Measurements from ENCODE around the gene TTC1. TPM values are rescaled to one million over a fixed set of nuclear protein-coding genes. Genes with fewer than 3 reads are reported as not detected.
"Not testable (repeated sequence)": the region's sequence is repeated elsewhere in the genome, so short reads cannot be mapped to it uniquely, and the experiment has no call there.

TTC1 gene
- total RNA-seq, 2 experiments from 2014 or later, result 46.9 to 57.2 TPM

DNA sequence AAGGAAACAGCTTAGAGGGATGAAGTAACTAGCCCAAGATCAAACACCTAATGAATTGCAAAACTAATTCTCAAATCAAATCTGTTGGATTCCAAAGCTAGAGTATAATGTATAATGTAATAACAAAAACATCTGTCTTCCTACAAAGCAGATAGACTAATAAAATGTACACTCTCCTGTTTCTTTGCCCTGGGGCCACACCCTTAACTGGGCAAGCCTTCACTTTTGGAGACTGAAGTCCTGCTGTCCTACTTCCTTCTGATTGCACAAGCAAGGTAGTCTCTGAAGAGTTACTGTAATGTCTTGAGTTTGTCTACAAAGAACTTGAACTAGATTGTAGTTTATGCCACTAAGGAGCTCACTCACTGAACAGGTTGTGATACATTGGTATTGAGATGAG lies 2.5 kb downstream of the TTC1 start:
- peaks cover 27% of the 10 kb centered on the region for H3K4me1 Mint-ChIP-seq
- no peak overlapping the region for H3K4me3 Mint-ChIP-seq
- H3K27me3 Mint-ChIP-seq, result no peaks in the 10 kb centered on the region
- ChIA-PET CTCF (interaction anchor here (0.6 to 1.3 kb wide), 2 partner anchors 10 to 53 kb away, joined by 3 to 4 read pairs; no protein-coding TSS in a partner anchor), POLR2A (no interaction called here)
- peaks cover 21% of the 10 kb centered on the region for H3K36me3 Mint-ChIP-seq (ENCODE audit: low read depth)
- no peak overlapping the region for H3K27ac Mint-ChIP-seq
- no peak for DNase-seq
- no peaks in the 10 kb centered on the region for H3K9me3 Mint-ChIP-seq

DNA sequence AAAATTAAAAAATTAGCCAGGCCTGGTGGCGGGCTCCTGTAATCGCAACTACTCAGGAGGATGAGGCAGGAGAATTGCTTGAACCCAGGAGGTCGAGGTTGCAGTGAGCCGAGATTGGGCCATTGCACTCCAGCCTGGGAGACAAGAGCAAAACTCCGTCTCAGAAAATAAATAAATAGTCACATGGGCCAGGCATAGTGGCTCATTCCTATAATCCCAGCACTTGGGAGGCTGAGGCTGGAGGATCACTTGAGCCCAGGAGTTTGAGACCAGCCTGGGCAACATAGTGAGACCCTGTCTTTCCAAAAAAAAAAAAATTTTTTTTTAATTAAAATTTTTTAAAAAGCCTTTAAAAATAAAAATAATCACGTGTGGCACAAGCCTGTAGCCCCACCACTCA lies 5.3 kb downstream of the TTC1 start:
- peaks cover 22% of the 10 kb centered on the region for H3K4me1 Mint-ChIP-seq
- H3K9me3 Mint-ChIP-seq, CTCF ChIA-PET: not testable (repeated sequence)

DNA sequence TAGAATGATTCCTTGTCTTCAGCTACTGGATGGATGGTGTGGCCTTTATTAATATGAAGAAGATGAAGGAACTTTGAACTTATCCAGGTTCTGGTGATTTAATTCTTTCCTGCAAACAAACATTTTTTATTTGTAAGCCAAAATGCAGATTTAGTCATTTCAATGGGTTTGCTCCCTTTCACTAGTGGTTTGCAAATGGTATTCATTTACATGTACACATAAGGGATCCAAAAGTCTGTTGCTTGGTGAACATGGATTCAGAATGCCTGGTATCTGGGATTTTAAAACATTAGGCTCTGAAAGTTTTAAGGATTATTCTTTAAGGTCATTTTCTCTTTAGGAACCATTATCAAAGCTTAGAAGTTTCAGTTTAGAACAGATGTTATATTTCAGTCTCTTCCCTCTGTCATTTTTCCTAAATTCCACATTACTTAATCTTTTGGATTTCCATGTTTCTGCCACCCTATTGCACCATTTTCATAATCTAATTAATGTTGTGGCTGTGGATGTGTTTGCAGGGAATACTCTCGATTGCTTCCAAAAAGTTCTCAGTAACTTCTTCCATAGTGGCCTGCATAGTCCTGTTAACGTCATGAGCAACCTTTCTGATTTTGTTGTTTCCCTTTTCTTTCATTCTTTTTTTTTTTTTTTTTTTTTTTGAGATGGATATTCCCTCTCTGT lies 10.1 kb downstream of the TTC1 start:
- CTCF ChIA-PET, result no interaction called here
- POLR2A ChIA-PET, result no interaction called here
- DNase-seq, result no peak

More for the DNA sequence above, 5.3 kb downstream of the TTC1 start:
- POLR2A ChIA-PET, H3K4me3 Mint-ChIP-seq, H3K27me3 Mint-ChIP-seq, H3K27ac Mint-ChIP-seq, DNase-seq: not testable (repeated sequence)
- H3K36me3 Mint-ChIP-seq (ENCODE audit: low read depth), result peaks cover 23% of the 10 kb centered on the region

DNA sequence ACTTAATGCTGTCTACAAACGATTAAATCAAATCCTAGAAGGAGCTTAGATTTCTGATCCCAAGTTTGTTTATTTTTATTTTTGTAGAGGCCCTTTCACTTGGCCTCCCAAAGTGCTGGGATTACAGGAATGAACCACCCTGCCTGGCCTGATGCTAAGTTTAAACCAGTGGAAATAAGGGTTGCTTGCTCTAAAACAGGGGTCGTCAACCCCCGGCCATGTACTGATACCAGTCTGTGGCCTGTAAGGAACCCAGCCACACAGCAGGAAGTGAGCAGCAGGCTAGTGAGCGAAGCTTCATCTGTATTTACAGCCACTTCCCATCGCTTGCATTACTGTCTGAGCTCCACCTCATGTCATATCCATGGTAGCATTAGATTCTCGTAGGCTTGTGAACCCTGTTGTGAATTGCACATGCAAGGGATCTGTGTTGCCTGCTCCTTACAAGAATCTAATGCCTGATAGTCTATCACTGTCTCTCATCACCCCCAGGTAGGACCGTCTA lies 11.4 kb downstream of the TTC1 start:
- no peak overlapping the region for H3K4me3 Mint-ChIP-seq
- H3K27ac Mint-ChIP-seq, result no peak overlapping the region
- POLR2A ChIA-PET, result no interaction called here

More for the DNA sequence above, 10.1 kb downstream of the TTC1 start:
- Mint-ChIP-seq H3K36me3 (ENCODE audit: low read depth) (peaks cover 11% of the 10 kb centered on the region), H3K4me1 (peaks cover 18% of the 10 kb centered on the region), H3K9me3 (no peaks in the 10 kb centered on the region), H3K4me3 (no peak overlapping the region), H3K27me3 (no peaks in the 10 kb centered on the region), H3K27ac (no peak overlapping the region)

DNA sequence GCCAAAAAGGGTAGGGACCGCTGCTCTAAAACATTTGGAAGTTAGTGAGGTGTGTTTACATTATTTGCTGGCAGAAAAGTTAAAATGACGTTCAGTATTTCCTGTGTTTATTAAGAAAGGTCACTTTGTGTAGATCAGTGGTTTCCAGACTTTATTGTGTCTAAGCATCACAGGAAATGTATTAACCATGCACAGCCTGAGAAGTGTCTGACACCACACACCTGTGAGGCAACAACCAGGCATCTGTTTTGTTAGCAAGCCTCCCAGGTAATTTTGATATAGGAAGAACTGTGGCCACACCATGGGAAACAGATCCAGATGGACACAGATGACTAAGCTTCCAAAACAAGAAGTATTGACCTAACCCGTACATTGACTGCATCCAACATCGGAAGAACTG lies 12.0 kb downstream of the TTC1 start:
- DNase-seq, result no peak
- Mint-ChIP-seq H3K9me3 (no peaks in the 10 kb centered on the region), H3K27me3 (no peaks in the 10 kb centered on the region), H3K4me3 (no peak overlapping the region), H3K4me1 (peaks cover 18% of the 10 kb centered on the region), H3K36me3 (ENCODE audit: low read depth) (peaks cover 18% of the 10 kb centered on the region), H3K27ac (no peak overlapping the region)
- ChIA-PET CTCF (interaction anchor here (0.6 to 1.7 kb wide), 9 partner anchors 12 to 243 kb away, joined by 3 to 6 read pairs (median 4); partner anchors contain the start of gene TTC1), POLR2A (no interaction called here)

More for the DNA sequence above, 11.4 kb downstream of the TTC1 start:
- peaks cover 18% of the 10 kb centered on the region for H3K4me1 Mint-ChIP-seq
- CTCF ChIA-PET, result interaction anchor here (0.6 to 1.4 kb wide), 3 partner anchors 10 to 21 kb away, joined by 3 to 4 read pairs (median 4); partner anchors contain the start of gene TTC1
- H3K27me3 Mint-ChIP-seq, result no peaks in the 10 kb centered on the region
- H3K36me3 Mint-ChIP-seq (ENCODE audit: low read depth), result peaks cover 13% of the 10 kb centered on the region
- no peaks in the 10 kb centered on the region for H3K9me3 Mint-ChIP-seq
- no peak for DNase-seq

DNA sequence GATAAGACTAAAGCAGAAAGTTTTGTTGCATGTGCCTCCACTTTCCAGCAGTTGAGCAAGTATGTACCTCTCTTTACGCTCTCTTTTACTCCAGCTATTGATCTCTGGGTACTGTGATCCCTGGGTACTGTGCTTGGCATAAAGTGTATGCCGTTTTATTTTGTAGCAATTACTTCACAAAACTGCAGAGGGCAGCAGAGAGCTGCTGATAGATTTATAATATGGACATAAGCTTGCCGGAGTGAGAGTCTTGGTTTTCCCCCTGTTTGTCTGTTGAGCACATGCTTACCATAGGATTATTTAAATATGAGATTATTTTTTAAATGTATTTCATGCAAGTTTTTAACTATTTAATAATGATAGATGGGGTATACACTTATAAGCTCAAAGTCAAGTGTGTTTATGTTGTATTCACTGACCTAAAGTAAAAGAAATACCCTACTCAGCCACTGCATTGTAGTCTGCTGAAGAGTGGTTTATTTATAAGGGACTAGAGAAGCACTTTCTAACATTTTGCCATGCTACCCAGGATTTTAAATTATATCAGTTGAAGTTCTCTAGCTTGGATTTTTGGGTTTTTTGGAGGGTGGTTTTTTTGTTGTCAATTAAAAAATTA lies 13.0 kb downstream of the TTC1 start:
- no peak overlapping the region for H3K27ac Mint-ChIP-seq
- POLR2A ChIA-PET, result no interaction called here
- H3K4me3 Mint-ChIP-seq, result no peak overlapping the region
- no peaks in the 10 kb centered on the region for H3K27me3 Mint-ChIP-seq
- no peaks in the 10 kb centered on the region for H3K9me3 Mint-ChIP-seq
- peaks cover 18% of the 10 kb centered on the region for H3K4me1 Mint-ChIP-seq
- CTCF ChIA-PET, result interaction anchor here (0.7 to 1.7 kb wide), 21 partner anchors 10 to 848 kb away, joined by 3 to 8 read pairs (median 4); partner anchors contain the start of genes FAM200C and TTC1
- H3K36me3 Mint-ChIP-seq (ENCODE audit: low read depth), result peaks cover 18% of the 10 kb centered on the region
- DNase-seq, result peak; percentile 76

DNA sequence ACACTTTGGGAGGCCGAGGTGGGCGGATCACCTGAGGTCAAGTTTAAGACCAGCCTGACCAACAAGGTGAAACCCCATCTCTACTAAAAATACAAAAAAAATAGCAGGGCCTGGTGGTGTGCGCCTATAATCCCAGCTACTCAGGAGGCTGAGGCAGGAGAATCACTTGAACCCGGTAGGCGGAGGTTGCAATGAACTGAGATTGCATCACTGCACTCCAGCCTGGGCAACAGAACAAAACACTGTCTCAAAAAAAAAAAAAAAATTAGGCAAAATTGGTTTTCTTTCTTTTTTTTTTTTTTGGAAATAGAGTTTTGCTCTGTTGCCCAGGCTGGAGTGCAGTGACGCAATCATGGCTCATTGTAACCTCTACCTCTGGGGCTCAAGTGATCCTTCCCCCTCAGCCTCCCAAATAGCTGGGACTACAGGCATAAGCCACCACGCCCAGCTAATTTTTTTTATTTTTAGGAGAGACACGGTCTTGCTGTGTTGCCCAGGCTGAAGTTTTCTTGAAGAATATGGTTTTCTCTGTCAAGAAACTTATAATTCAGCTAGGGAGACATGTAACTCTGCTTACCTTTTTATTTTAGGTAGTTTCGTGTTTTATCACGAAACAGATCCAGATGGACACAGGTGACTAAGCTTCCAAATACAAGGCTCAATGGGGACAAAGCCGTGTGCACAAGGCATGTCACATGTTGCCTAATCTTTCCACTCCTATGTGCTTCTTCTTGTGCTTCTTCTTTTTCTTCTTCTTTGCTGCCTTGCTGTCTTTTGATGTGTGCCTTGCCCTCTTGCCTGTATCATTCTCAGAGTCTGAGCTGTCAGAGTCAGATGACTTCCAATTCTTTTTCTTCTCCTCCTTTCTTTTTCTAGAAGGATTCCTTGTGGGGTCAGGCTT lies 14.3 kb downstream of the TTC1 start:
- Mint-ChIP-seq H3K36me3 (ENCODE audit: low read depth) (peaks cover 25% of the 10 kb centered on the region), H3K4me1 (peaks cover 19% of the 10 kb centered on the region), H3K27ac (no peak overlapping the region), H3K27me3 (no peaks in the 10 kb centered on the region), H3K4me3 (no peak overlapping the region), H3K9me3 (no peaks in the 10 kb centered on the region)
- CTCF ChIA-PET, result interaction anchor here (0.6 kb wide), 2 partner anchors 92 to 571 kb away, joined by 4 read pairs; no protein-coding TSS in a partner anchor
- no peak for DNase-seq
- POLR2A ChIA-PET, result no interaction called here

DNA sequence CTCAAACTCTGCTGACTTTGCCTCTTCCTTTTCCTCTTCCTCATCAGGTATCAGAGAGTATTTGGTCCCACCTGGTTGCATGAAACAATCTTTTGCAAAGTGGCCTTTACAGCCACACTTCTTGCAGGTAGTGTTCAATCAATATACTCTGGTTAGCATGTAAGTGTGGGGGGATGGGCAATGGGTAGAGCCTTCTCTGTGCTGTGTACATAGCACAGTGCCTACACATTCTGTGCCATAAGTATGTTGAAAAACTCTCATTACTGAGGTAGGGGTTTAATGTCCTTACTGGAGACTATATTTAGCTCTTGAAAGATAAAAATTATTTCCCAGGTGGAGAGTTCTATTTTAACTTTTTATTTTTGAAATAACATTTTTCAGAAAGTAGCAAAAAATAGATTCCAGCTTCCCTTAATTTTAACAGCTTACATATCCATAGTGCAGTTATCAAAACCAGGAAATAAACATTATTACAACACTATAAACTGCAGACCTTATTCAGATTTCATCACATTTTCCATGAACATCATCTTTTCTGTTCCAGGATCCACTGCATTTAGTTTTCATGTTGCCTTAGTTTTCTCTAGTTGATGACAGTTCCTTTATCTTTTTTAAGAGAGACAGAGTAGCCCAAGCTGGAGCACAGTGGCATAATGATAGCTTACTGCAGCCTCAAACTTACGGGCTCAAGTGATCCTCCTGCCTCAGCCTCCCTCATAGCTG lies 15.1 kb downstream of the TTC1 start:
- Mint-ChIP-seq H3K4me3 (no peak overlapping the region), H3K9me3 (no peaks in the 10 kb centered on the region), H3K27ac (no peak overlapping the region), H3K36me3 (ENCODE audit: low read depth) (peaks cover 25% of the 10 kb centered on the region), H3K27me3 (no peaks in the 10 kb centered on the region), H3K4me1 (peaks cover 19% of the 10 kb centered on the region)
- DNase-seq, result no peak
- CTCF ChIA-PET, result interaction anchor here (0.6 to 1.5 kb wide), 4 partner anchors 17 to 92 kb away, joined by 3 to 8 read pairs (median 5); no protein-coding TSS in a partner anchor
- POLR2A ChIA-PET, result no interaction called here

DNA sequence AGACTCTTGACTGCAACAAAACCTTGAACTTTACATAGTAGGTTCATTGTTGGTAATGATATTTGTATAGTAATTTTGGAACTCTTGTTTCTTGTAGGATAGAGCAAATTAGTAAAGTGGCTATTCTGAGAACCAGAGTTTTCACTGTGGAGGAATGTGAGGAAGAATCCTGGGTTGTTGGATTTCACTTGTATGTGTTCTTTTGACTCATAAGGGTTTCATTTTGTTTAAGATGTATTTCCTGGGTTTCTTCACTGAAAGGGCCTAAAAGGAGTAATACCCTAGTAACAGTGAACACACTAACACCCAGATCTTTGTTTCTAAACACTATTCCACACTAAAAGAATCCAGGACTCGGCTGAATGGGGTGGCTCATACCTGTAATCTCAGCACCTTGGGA lies 20.1 kb downstream of the TTC1 start:
- peaks cover 6% of the 10 kb centered on the region for H3K4me1 Mint-ChIP-seq
- CTCF ChIA-PET, result no interaction called here
- peaks cover 42% of the 10 kb centered on the region for H3K36me3 Mint-ChIP-seq (ENCODE audit: low read depth)
- no peaks in the 10 kb centered on the region for H3K27me3 Mint-ChIP-seq
- H3K9me3 Mint-ChIP-seq, result no peaks in the 10 kb centered on the region
- POLR2A ChIA-PET, result no interaction called here
- H3K27ac Mint-ChIP-seq, result no peak overlapping the region
- H3K4me3 Mint-ChIP-seq, result no peak overlapping the region
- no peak for DNase-seq

DNA sequence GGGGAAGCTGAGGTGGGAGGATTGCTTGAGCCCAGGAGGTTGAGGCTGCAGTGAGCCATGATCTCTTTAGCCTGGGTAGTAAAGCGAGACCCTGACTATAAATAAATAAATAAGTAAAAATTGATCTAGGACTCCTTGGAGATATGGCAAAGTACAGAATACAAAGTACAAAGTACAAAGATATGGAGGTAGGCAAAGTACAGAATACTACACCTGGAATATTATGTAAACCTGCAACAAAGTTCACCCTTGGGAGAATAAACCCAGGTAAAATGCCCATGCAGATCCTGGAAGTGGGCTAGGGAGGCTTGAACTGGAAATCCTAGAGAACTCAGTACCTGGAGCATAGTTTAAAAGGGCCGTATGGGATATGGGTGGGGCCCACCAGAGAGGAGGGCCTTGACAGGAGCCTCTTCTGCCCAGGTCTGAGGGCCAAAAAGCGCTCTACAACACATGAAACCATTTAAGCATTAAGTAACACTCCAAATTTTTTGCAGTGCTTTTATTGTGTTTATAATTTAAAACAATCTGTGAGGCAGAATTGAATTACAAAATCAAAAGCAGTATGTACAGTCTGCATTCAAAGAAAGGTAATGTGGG lies 20.7 kb downstream of the TTC1 start:
- no peak overlapping the region for H3K27ac Mint-ChIP-seq
- no peaks in the 10 kb centered on the region for H3K27me3 Mint-ChIP-seq
- DNase-seq, result no peak
- H3K36me3 Mint-ChIP-seq (ENCODE audit: low read depth), result peaks cover 43% of the 10 kb centered on the region
- no peaks in the 10 kb centered on the region for H3K9me3 Mint-ChIP-seq
- POLR2A ChIA-PET, result no interaction called here
- H3K4me3 Mint-ChIP-seq, result no peak overlapping the region
- CTCF ChIA-PET, result interaction anchor here (1.0 kb wide), 1 partner anchor 21 kb away, joined by 3 read pairs; the partner anchor contains the start of gene TTC1
- H3K4me1 Mint-ChIP-seq, result peaks cover 9% of the 10 kb centered on the region

DNA sequence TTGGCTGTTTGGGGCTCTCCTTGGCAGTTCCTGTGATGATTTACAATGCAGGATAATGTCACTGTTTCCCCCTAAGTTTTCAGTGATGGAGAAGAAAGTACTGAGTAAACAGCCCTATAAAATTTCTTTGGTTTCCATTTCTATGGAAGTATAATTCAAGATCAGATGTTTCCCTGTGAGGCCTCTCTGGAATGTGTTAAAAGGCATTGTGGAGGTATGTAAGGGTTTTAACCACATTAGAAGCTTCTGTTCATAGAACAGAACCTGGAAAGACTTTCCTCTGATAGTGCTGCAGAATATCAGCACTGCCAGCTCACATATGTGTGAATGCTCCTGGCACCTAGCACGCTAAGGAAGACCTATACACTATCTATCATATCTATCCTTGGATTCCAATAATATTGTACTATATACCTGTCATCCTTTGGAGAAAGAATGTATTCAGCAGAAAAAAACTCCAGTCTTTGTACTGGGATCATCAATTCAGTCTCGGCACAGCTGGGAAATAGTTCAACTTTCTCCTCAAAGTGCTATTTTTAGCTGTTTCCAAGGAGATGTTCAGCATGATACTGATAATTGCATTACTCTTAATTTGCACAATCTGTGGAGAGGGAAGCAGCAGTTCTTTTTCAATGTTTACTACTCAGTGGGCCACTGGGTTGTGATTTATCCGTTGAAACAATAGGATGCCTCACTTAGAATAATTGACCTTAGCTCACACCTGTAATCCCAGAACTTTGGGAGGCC lies 21.9 kb downstream of the TTC1 start:
- ChIA-PET POLR2A (no interaction called here), CTCF (interaction anchor here (1.0 kb wide), 2 partner anchors 11 to 22 kb away, joined by 3 read pairs; partner anchors contain the start of gene TTC1)
- no peak overlapping the region for H3K4me3 Mint-ChIP-seq
- no peak for DNase-seq
- peaks cover 49% of the 10 kb centered on the region for H3K36me3 Mint-ChIP-seq (ENCODE audit: low read depth)
- H3K27me3 Mint-ChIP-seq, result no peaks in the 10 kb centered on the region
- no peaks in the 10 kb centered on the region for H3K9me3 Mint-ChIP-seq
- H3K4me1 Mint-ChIP-seq, result peaks cover 19% of the 10 kb centered on the region
- H3K27ac Mint-ChIP-seq, result no peak overlapping the region

Data from activated CD4-positive, alpha-beta T cell treated with anti-CD3 and anti-CD28 coated beads, Interleukin-2, amount 10 ng/mL, durations not matched to agents 7 days and 5 days (primary cell).